Vagina (tissue), 2 donors: ENCODE data around the gene DNAJC16. TPM values are rescaled to one million over a fixed set of nuclear protein-coding genes. Genes with fewer than 3 reads are reported as not detected.

ENCODE experiments used
- DNase-seq, 2 donors: peaks; one replicate each; pipeline ENCODE4 v3.0.0-alpha.2; 2017; ENCODE audit errors: extremely low spot score in 2 of 2
- H3K27ac ChIP-seq: fragments of 200-600 bp; sonication (generic); one replicate; pipeline ENCODE4 v1.5.1; 2019
- H3K27me3 ChIP-seq: fragments of 200-600 bp; sonication (generic); one replicate; pipeline ENCODE4 v1.5.1; 2019
- H3K36me3 ChIP-seq, 2 donors: fragments of 200-600 bp; sonication (generic); one replicate each; pipeline ENCODE4 v1.5.1; 2017 to 2019
- H3K4me1 ChIP-seq: fragments of 200-600 bp; sonication (generic); one replicate; pipeline ENCODE4 v1.5.1; 2019
- H3K4me3 ChIP-seq, 2 donors: fragments of 200-600 bp; sonication (generic); 1 replicate in 1 of 2; 2 replicates in 1 of 2; pipeline ENCODE4 v1.5.1; 2016 to 2019
- H3K9me3 ChIP-seq: fragments of 200-600 bp; sonication (generic); one replicate; pipeline ENCODE4 v1.5.1; 2019
- CTCF ChIP-seq, 3 experiments: fragments of 450-650 bp in 2 of 3; fragments of 200-600 bp in 1 of 3; sonication (generic) in 1 of 3; IDR thresholded peaks; one replicate each; pipeline ENCODE4 v1.5.1; 2017 to 2019; ENCODE audit warnings: antibody characterized with exemption in 3 of 3, mild to moderate bottlenecking in 2 of 3, moderate library complexity in 2 of 3
- POLR2A ChIP-seq, 2 donors: fragments of 450-650 bp; IDR thresholded peaks; one replicate each; pipeline ENCODE4 v1.6.1; 2017; ENCODE audit warnings: antibody characterized with exemption in 2 of 2, mild to moderate bottlenecking in 2 of 2, moderate library complexity in 2 of 2
- POLR2AphosphoS5 ChIP-seq, 2 donors: sonication (generic); formaldehyde crosslinking; IDR thresholded peaks; one replicate each; pipeline ENCODE4 v1.9.0; 2017; ENCODE audit warnings: antibody characterized with exemption in 2 of 2, mild to moderate bottlenecking in 2 of 2, low read depth in 1 of 2; ENCODE audit not compliant: insufficient read depth in 1 of 2
- intact Hi-C: fragments of 100-400 bp; cut with DNase I; formaldehyde crosslinking; loops from one replicate; pipeline ENCODE4 v1.15.1; 2023
- total RNA-seq: library from RNA; depleted of rRNA; stranded (reverse); fragments of >200 nt; gene quantifications from one replicate; pipeline ENCODE4 v1.2.3, GENCODE V29; 2016

DNAJC16 gene
- total RNA-seq, 1 donor from 2014 or later, result 29.5 TPM

GRCh38 chr1:15504436-15504835 is 22.2 kb upstream of the DNAJC16 start:
- no peak for DNase-seq
- Histone ChIP-seq H3K4me3 (no peak overlapping the region), H3K9me3 (no peaks in the 10 kb centered on the region), H3K27ac (no peak overlapping the region), H3K4me1 (no peaks in the 10 kb centered on the region), H3K27me3 (no peaks in the 10 kb centered on the region), H3K36me3 (peaks cover 0 to 13% of the 10 kb centered on the region in 2 donors)
- TF ChIP-seq POLR2A (IDR thresholded peaks at IDR 0.05) (no peak), CTCF (IDR thresholded peaks at IDR 0.05) (no peak), POLR2AphosphoS5 (IDR thresholded peaks at IDR 0.05; ENCODE audit: insufficient read depth in 1 of 2, low read depth in 1 of 2) (no peak)
- intact Hi-C loops, result no loop called here

GRCh38 chr1:15506831-15507230 is 19.8 kb upstream of the DNAJC16 start:
- no peaks in the 10 kb centered on the region for H3K27me3 ChIP-seq
- H3K4me1 ChIP-seq, result no peaks in the 10 kb centered on the region
- no peak overlapping the region for H3K27ac ChIP-seq
- no peak for DNase-seq
- TF ChIP-seq CTCF (IDR thresholded peaks at IDR 0.05) (no peak), POLR2A (IDR thresholded peaks at IDR 0.05) (no peak), POLR2AphosphoS5 (IDR thresholded peaks at IDR 0.05; ENCODE audit: insufficient read depth in 1 of 2, low read depth in 1 of 2) (no peak)
- peaks cover 0 to 13% of the 10 kb centered on the region in 2 donors for H3K36me3 ChIP-seq
- H3K9me3 ChIP-seq, result no peaks in the 10 kb centered on the region
- H3K4me3 ChIP-seq, result no peak overlapping the region
- intact Hi-C loops, result no loop called here

GRCh38 chr1:15507278-15507677 is 19.4 kb upstream of the DNAJC16 start:
- Histone ChIP-seq H3K4me1 (no peaks in the 10 kb centered on the region), H3K4me3 (no peak overlapping the region), H3K36me3 (peaks cover 0 to 13% of the 10 kb centered on the region in 2 donors), H3K27me3 (no peaks in the 10 kb centered on the region), H3K27ac (no peak overlapping the region), H3K9me3 (no peaks in the 10 kb centered on the region)
- intact Hi-C loops, result no loop called here
- DNase-seq, result no peak
- TF ChIP-seq POLR2AphosphoS5 (IDR thresholded peaks at IDR 0.05; ENCODE audit: insufficient read depth in 1 of 2, low read depth in 1 of 2) (no peak), CTCF (IDR thresholded peaks at IDR 0.05) (no peak), POLR2A (IDR thresholded peaks at IDR 0.05) (no peak)

GRCh38 chr1:15508700-15509487 is 17.8 kb upstream of the DNAJC16 start:
- no peaks in the 10 kb centered on the region for H3K27me3 ChIP-seq
- peaks cover 0 to 13% of the 10 kb centered on the region in 2 donors for H3K36me3 ChIP-seq
- no peaks in the 10 kb centered on the region for H3K9me3 ChIP-seq
- no peaks in the 10 kb centered on the region for H3K4me1 ChIP-seq
- intact Hi-C loops, result no loop called here
- no peak for DNase-seq
- H3K27ac ChIP-seq, result no peak overlapping the region
- TF ChIP-seq CTCF (IDR thresholded peaks at IDR 0.05) (no peak), POLR2A (IDR thresholded peaks at IDR 0.05) (no peak), POLR2AphosphoS5 (IDR thresholded peaks at IDR 0.05; ENCODE audit: insufficient read depth in 1 of 2, low read depth in 1 of 2) (no peak)
- no peak overlapping the region for H3K4me3 ChIP-seq

GRCh38 chr1:15509586-15509985 is 17.1 kb upstream of the DNAJC16 start:
- no peak for DNase-seq
- H3K36me3 ChIP-seq, result peaks cover 0 to 13% of the 10 kb centered on the region in 2 donors
- intact Hi-C loops, result no loop called here

More at GRCh38 chr1:15509586-15509985, 17.1 kb upstream of the DNAJC16 start:
- no peak overlapping the region for H3K27ac ChIP-seq
- no peaks in the 10 kb centered on the region for H3K4me1 ChIP-seq
- TF ChIP-seq POLR2A (IDR thresholded peaks at IDR 0.05), result no peak
- TF ChIP-seq POLR2AphosphoS5 (IDR thresholded peaks at IDR 0.05; ENCODE audit: insufficient read depth in 1 of 2, low read depth in 1 of 2), result no peak
- TF ChIP-seq CTCF (IDR thresholded peaks at IDR 0.05), result no peak
- H3K4me3 ChIP-seq, result no peak overlapping the region
- H3K27me3 ChIP-seq, result no peaks in the 10 kb centered on the region
- H3K9me3 ChIP-seq, result no peaks in the 10 kb centered on the region
